ENCODE measurements around the gene CALU. TPM values are rescaled to one million over a fixed set of nuclear protein-coding genes. Genes with fewer than 3 reads are reported as not detected.

The CALU gene
- total RNA-seq, 1 experiment from 2014 or later: 168 TPM

DNA sequence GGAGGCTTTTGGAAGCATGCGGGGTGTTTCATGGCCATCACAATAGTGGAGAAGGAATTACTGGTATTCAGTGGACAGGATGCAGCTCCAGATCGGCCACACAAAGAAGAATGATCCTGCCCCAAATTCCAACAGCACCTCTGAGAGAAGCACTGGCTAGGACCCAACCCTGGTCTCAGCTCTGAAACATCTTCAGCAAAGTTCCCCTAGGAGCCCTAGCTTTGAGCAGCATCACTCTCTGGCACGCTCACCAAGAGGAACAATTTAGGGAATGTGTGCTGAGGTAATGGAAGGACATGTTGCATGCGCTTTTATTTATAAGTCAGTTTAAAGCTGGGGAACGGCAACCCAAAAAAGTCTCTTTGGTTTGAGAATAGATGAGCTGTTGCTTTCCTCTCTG, 42.0 kb downstream of the CALU start:
- H3K9ac ChIP-seq (ENCODE audit: extremely low read depth, insufficient read length, low read length): no peak overlapping the region
- Mint-ChIP-seq H3K27ac (no peak overlapping the region), H3K36me3 (ENCODE audit: insufficient read depth in 1 of 3, low read depth in 3 of 3) (peaks cover 0 to 5% (median 2%) of the 10 kb centered on the region in 3 experiments; a peak in 1 of 7 replicates), H3K4me1 (peaks cover 12 to 20% of the 10 kb centered on the region in 2 experiments), H3K27me3 (ENCODE audit: low read depth) (peaks cover 15% of the 10 kb centered on the region), H3K9me3 (peaks cover 13 to 14% of the 10 kb centered on the region in 2 experiments), H3K4me3 (no peak overlapping the region)
- H3K4me1 ChIP-seq (ENCODE audit: insufficient read depth, low read length): 0 out of 2 replicates have a peak, but pooled peaks cover 5% of the 10 kb centered on the region
- H4K8ac ChIP-seq (replicated peaks; ENCODE audit: insufficient read length, low read depth, low read length): no peak overlapping the region
- H3K27me3 ChIP-seq (ENCODE audit: insufficient read depth, low read length): no peaks in the 10 kb centered on the region
- H3K27ac ChIP-seq (ENCODE audit: insufficient read length, low read depth, low read length): no peak overlapping the region
- no peak overlapping the region for H2BK5ac ChIP-seq (ENCODE audit: insufficient read length, low read length)
- TF ChIP-seq CTCF (conservative IDR thresholded peaks at IDR 0.05): no peak
- H3K23me2 ChIP-seq (ENCODE audit: insufficient read length, low read depth, low read length, poor library complexity, severe bottlenecking): peaks cover 6% of the 10 kb centered on the region
- H3K4ac ChIP-seq (ENCODE audit: low read depth, low read length): no peak overlapping the region
- H3K56ac ChIP-seq (ENCODE audit: insufficient read length, low read depth, low read length): no peak overlapping the region
- H2BK120ac ChIP-seq (ENCODE audit: low read depth, low read length, poor library complexity, severe bottlenecking): no peak overlapping the region
- no peak overlapping the region for H3K14ac ChIP-seq (ENCODE audit: insufficient read depth, low read length)
- H4K20me1 ChIP-seq (ENCODE audit: control insufficient read depth, insufficient read depth, insufficient read length): no peaks in the 10 kb centered on the region
- H3T11ph ChIP-seq (ENCODE audit: low read length): no peak overlapping the region
- DNase-seq: no peak
- H3K4me2 ChIP-seq (ENCODE audit: insufficient read depth, insufficient read length, low read length): no peak overlapping the region
- no CpG with 5 or more reads among the region's 5 CpGs for WGBS (ENCODE audit: extremely low coverage, insufficient read length, low lambda C conversion rate)
- H3K79me1 ChIP-seq (ENCODE audit: insufficient read depth, low read depth, low read length, poor library complexity, severe bottlenecking): no peaks in the 10 kb centered on the region
- no peak overlapping the region for H3K18ac ChIP-seq (ENCODE audit: insufficient read length, low read depth, low read length)
- no peaks in the 10 kb centered on the region for H3K9me3 ChIP-seq (ENCODE audit: control insufficient read depth, low read depth, low read length)
- no peak overlapping the region for H2BK15ac ChIP-seq (ENCODE audit: low read depth, low read length)
- H3K23ac ChIP-seq (ENCODE audit: insufficient read length, low read depth, low read length): no peak overlapping the region
- H2BK20ac ChIP-seq (ENCODE audit: low read depth, low read length, poor library complexity, severe bottlenecking): no peak overlapping the region
- no peak overlapping the region for H4K91ac ChIP-seq (ENCODE audit: insufficient read length, low read depth, low read length)
- H4K5ac ChIP-seq (ENCODE audit: insufficient read length, low read depth, low read length): no peak overlapping the region
- H2AFZ ChIP-seq (ENCODE audit: low read length): no peak overlapping the region
- H3K79me2 ChIP-seq (ENCODE audit: insufficient read depth, low read length): no peaks in the 10 kb centered on the region
- no peak overlapping the region for H2BK12ac ChIP-seq (ENCODE audit: insufficient read length, low read depth, low read length)
- no peak overlapping the region for H2AK5ac ChIP-seq (ENCODE audit: insufficient read length, low read length)

Measured in H9 (cell line).